Stimulated activated CD4-positive, alpha-beta T cell treated with anti-CD3 and anti-CD28 coated beads, Interleukin-4, amount 100 ng/mL, for 48 hours (primary cell): ENCODE results near the gene FBLN1.

Source experiments
- DNase-seq, 2 donors: peaks; one replicate each; pipeline ENCODE4 v3.0.0-alpha.2; 2020; ENCODE audit warnings: low read depth in 2 of 2

Gene FBLN1

DNA sequence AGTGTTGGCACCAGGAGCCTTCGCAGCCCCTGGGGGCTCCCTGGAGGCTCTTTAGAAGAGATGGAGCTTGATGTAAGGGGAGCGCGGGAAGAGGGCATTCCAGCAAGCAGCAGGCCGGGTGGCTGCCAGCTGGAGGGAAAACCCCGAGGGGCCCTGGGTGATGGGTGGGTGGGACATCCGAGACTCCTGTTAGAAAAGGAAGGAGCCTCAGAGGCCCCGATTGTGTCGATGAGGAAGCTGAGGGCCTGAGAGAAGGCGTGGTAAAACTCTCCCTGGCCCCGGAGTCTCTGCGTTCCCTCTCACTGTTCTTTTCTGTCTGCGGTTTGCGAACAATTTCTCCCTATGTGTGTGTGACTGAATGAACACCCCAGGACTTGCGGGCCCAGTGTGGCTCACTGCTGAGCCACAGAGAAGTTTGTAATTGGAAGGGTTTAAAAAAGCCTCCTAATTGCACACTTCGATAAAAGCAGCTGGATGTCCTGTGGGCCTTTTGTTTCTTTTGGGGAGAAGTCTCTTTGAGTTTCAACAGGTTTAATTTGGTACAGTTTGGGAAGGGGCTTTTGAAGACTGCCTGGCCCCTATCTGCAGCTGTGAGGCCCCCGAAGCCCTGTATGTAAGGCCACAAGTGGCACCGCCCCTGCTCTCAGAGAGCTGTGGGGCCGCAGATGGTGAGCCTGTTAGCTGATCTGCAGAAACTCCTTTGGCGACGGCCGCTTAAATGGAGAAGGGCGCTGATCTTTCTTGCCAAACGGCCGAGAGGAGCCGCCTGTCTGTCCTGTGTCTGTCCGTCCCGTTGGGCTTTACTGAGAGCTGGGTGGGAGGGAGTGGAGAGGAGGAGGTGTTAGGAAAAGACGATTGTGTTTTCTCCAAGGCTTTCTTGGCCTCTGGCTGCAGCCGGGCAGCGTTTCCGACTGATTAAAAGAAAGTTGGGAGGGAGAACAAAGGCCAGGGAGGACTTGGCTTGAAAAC is 2.0 kb downstream of the FBLN1 start:
- no peak for DNase-seq

DNA sequence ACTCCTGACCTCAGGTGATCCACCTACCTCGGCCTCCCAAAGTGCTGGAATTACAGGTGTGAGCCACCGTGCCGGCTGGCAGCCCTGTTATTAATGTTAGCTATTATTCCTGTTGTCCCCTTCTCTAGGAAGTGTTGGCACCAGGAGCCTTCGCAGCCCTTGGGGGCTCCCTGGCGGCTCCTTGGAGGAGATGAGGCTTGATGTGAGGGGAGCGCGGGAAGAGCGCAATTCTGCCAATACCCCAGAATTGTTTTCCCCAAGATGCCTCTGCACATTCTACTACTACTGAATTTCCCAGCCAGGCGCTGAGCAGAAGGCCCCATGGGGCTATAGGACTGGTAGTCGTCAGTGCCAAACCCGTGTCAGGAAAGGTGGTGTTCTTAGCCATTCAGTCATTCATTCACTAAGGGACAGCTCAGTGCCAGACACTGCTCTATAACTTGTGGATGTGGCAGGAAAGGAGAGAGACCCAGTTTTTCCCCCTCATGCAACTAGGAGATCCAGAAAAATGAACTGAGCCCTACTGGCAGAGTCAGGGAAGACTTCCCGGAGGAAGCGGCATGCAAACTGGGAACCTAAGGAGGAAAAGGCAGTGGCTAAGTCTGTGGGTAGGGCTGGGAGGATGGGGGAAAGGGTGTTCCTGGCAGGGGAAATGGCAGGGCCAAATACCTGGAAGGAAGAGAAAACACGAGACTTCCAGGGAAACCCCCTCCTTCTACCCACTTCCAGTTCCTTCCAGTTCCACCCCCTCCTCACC is 3.5 kb downstream of the FBLN1 start:
- no peak for DNase-seq

DNA sequence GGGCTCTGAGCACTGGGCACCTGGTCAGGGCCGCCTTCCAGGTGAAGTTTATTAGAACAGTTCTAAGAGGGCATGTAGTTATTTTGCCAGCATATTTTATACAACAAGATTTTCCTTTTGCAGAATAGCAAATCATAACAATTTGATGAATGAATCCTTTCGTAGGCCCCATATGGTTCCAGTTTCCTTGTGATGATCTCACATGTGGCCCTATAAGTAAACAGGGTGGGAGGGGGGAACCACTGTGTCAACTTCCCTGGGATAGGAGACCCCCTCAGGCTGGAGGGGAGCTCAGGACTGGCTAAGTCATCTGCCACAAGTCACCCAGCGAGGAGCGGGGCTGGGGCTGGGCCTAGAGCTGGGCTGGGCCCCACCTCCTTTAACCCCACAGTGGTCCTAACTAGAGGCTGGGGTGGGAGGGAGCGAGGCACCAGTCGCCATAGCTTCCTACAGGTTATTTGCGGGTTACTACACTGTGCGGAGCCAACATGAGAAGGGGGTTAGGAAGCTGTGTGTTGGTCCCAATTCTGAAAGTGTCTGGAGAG is 4.2 kb downstream of the FBLN1 start:
- no peak for DNase-seq

DNA sequence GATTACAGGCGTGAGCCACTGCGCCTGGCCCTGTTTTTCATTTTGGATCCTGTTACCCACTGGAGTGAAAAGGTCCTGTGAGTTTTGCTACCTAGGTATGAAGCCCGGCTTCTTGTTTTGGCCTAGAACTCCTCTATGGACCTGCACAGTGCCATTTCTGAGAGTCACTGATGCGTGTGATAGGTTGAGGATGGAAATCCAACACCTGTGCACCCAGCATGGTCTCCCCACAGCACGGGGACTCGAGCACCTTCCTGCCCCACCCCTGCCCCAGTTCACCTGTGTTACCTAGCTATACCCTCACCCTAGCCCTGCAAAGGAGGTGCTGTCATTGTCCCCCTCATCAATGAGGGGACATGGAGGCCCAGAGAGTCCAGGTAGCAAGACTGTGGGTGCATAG is 5.1 kb downstream of the FBLN1 start:
- DNase-seq = no peak

- DNase-seq = no peak
Measured at GRCh38 chr22:45508814-45509213, 6.1 kb downstream of the FBLN1 start.

GRCh38 chr22:45510376-45511232 is 7.9 kb downstream of the FBLN1 start:
- DNase-seq = no peak

- no peak for DNase-seq
Measured at GRCh38 chr22:45511847-45512261, 9.2 kb downstream of the FBLN1 start.

DNA sequence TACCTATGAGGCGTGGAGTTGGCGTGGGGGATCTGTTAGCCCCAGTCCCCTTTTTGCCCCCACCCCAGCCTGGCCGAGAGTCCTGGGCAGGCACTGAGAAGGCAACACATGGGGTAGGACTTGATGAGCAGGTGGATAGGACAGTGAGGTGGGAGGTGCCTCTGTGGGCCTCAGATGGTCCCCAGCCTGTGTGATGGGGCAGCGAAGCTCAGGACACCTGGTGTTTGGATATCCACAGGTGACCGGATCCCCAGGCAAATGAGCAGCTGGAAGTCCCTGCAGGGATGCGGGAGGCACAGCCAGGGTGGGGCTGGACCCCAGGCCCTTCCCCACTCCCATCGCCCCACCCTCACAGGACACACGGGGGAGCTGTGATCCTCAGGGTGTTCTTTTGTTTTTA is 9.7 kb downstream of the FBLN1 start:
- no peak for DNase-seq

DNA sequence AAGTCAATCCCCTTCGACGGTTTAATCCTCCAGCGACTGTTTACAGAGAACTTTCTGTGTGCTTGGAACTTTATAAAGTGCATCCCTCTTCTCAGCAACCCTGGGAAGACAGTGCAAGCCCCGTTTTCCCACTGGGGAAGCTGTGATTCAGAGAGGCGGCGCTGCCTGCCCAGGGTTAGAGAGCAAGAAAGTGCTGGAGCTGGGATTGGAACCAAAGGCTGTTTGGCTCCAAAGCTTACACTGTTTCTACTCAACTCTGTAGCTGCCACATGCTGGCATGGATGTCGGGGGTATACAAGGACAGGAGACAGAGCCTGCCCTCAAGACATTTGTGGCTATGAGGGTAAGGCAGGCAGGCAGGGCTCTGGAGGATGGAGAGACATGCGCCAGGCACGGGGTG is 13.0 kb downstream of the FBLN1 start:
- no peak for DNase-seq

DNA sequence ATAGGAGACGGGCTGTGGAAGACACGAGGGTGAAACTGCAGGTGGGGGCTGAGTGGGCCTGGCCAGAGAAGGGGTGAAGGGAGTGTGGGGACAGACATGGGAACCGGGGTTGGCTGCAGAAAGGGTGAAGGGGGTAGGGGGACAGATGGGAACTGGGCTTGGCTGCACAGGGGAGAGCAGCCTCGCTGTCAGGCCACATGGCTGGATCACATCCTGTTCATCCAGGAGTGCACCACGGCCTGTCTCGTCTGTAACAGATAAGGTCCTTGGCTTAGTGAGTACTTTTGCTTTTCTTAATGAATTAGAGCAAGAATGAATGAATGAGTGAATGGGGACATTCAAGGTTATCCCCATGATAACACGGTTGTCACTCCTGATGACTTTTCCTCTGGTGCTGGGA is 13.5 kb downstream of the FBLN1 start:
- no peak for DNase-seq

GRCh38 chr22:45516923-45517675 is 14.4 kb downstream of the FBLN1 start:
- DNase-seq = no peak

- no peak for DNase-seq
Measured at GRCh38 chr22:45518136-45518535, 15.5 kb downstream of the FBLN1 start.

DNA sequence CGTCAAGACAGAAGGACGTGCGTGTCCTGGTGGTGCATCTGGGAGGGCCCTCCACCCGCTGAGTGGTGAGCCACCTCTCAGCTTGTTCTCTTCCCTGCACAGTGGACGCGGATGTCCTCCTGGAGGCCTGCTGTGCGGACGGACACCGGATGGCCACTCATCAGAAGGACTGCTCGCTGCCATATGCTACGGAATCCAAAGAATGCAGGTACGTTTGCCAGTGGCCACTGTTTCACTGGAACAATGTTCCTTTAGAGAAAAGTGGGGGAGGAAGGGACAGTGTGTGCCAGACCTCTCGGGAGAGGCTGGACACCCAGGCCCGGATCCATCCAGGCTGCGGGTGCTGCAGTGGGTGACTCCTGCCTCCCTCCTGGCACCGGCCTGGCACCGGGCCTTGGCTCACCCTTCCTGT is 15.9 kb downstream of the FBLN1 start:
- no peak for DNase-seq

DNA sequence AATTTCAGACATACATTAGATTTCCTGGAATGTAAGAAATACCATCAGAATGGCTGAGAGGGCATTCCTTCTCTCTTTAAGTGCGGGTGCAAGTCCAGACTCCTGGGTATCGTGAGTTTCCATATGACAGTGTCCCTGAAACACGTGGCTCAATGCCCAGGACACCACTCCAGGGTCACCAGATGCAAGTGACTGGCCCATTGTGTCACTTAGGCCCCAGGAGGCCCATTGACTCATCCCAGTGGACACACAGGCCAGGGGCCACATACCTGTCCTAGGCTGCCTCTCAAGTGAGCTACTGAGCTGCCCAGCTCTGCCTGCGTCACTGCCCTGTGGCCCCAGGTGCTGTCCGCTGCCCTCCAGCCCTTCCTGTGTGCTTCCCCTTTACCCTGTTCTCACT is 18.5 kb downstream of the FBLN1 start:
- no peak for DNase-seq

DNA sequence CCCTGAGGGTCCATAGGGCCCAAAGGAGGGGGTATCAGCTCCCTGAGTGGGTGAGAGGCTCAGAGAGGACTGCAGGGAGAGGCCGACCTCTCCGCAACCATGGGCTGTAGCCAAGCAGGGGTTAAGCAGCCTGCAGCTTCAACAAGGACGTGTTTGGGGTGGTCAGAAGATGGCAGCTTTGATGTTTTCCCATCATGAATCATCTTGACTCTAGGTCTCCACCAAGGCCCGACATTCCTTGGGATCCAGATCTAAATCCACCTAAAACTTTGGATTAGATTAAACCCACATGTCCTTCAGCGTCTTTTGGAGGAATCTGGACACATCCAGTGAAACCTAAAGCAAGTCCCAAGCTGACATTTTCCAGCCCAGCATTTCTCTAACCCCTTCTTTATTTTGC is 19.8 kb downstream of the FBLN1 start:
- DNase-seq = no peak

- no peak for DNase-seq
Measured at GRCh38 chr22:45524157-45524556, 21.5 kb downstream of the FBLN1 start.

- DNase-seq = no peak
Measured at GRCh38 chr22:45524966-45525365, 22.3 kb downstream of the FBLN1 start.

DNA sequence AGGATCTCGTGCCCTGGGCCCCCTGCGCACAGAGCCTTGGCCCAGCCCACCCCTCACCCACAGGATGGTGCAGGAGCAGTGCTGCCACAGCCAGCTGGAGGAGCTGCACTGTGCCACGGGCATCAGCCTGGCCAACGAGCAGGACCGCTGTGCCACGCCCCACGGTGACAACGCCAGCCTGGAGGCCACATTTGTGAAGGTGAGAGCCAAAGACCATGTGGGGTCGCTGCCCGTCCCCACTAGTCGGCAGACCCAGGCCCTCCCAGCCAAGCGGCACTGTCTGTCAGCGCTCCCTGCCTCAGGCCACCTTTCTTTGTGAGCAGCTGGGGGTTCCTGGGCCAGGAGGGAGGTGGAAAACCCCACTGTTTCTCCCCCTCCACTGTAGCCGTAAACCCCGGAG is 22.8 kb downstream of the FBLN1 start:
- no peak for DNase-seq

- no peak for DNase-seq
Measured at GRCh38 chr22:45526281-45526680, 23.6 kb downstream of the FBLN1 start.

DNA sequence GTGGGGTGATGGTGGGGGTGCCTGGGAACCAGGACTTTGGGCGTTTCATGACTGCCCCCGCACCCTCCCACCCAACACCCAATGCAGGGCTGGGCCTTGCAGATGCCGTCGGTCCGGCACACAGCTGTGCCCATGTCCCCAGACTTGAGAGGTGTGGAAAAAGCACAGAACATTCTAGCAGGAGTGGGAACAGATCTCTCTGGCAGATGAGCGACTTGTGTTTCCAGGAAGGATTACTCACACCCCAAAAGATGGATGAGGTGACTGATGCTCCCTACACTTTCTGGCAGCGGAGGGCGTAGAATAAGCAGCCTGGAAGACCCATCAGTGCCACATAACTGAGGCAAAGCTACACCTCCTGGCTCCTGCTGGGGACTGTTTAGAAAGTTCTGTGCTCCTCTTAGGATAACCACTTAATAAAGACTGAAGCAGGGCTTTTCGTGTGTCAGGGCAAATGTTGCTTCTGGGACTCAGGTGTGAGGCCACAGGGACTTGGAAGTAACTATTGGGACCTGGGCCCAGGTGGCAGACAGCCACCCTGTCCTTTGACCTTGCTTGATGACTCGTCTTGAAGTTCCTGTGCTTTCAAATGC is 24.2 kb downstream of the FBLN1 start:
- no peak for DNase-seq

- DNase-seq = no peak
Measured at GRCh38 chr22:45527456-45527855, 24.8 kb downstream of the FBLN1 start.
